Keratinocyte (primary cell): Measurements from ENCODE around the gene ADGRF3.

Experiments
- EZH2 ChIP-seq: IDR thresholded peaks from one replicate; pipeline ENCODE4 v1.6.1; 2012; ENCODE audit warnings: inconsistent platforms, mild to moderate bottlenecking, low read length, moderate library complexity
- TF ChIP-seq, protein P1 (sequence below), 3 experiments: IDR thresholded peaks in 1 of 3; conservative IDR thresholded peaks in 1 of 3; optimal IDR thresholded peaks in 1 of 3; 2 replicates in 2 of 3; 3 replicates in 1 of 3; pipeline versions ENCODE3 to v1.5.1; 2011; ENCODE audit warnings: low read length in 3 of 3, mild to moderate bottlenecking in 3 of 3, moderate library complexity in 2 of 3, control low read depth in 1 of 3, inconsistent platforms in 1 of 3; ENCODE audit not compliant: insufficient read depth in 2 of 3; ENCODE audit errors: extremely low read depth in 1 of 3

DNA sequence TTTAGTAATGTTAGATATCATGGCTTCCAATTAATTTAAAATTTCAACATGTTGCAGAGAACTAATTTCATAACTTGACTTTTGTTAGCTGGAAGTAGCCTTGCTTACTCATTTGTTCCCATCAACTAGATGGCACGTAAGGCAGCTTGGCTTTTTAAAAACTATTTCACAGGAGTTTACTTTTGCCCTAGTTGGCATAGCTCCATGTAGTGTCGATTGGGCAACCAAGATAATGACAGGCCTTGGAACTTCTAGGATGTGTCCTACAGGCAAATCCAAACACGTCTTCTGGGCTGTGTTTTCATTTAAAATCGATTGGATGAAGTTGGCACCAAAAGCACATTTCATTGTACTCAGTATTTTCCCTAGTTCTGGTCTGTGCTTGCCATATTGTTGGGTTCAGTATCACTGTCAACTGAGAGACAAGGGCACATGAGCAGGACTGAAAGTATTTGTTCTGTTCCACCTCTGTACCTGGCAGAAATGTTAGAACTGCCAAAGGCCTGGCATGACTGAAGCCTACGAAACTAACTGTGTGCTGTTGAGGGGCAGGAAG lies 72.5 kb downstream of the ADGRF3 start:
- TF ChIP-seq, protein P1, sequence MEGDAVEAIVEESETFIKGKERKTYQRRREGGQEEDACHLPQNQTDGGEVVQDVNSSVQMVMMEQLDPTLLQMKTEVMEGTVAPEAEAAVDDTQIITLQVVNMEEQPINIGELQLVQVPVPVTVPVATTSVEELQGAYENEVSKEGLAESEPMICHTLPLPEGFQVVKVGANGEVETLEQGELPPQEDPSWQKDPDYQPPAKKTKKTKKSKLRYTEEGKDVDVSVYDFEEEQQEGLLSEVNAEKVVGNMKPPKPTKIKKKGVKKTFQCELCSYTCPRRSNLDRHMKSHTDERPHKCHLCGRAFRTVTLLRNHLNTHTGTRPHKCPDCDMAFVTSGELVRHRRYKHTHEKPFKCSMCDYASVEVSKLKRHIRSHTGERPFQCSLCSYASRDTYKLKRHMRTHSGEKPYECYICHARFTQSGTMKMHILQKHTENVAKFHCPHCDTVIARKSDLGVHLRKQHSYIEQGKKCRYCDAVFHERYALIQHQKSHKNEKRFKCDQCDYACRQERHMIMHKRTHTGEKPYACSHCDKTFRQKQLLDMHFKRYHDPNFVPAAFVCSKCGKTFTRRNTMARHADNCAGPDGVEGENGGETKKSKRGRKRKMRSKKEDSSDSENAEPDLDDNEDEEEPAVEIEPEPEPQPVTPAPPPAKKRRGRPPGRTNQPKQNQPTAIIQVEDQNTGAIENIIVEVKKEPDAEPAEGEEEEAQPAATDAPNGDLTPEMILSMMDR (optimal IDR thresholded peaks at IDR 0.05 in 1 of 3, IDR thresholded peaks at IDR 0.05 in 1 of 3, conservative IDR thresholded peaks at IDR 0.05 in 1 of 3; ENCODE audit: extremely low read depth in 1 of 3, insufficient read depth in 2 of 3, low read length in 3 of 3) = no peak
- TF ChIP-seq EZH2 = no peak
